ENCODE measurements around the gene KPNB1.

Gene KPNB1

DNA sequence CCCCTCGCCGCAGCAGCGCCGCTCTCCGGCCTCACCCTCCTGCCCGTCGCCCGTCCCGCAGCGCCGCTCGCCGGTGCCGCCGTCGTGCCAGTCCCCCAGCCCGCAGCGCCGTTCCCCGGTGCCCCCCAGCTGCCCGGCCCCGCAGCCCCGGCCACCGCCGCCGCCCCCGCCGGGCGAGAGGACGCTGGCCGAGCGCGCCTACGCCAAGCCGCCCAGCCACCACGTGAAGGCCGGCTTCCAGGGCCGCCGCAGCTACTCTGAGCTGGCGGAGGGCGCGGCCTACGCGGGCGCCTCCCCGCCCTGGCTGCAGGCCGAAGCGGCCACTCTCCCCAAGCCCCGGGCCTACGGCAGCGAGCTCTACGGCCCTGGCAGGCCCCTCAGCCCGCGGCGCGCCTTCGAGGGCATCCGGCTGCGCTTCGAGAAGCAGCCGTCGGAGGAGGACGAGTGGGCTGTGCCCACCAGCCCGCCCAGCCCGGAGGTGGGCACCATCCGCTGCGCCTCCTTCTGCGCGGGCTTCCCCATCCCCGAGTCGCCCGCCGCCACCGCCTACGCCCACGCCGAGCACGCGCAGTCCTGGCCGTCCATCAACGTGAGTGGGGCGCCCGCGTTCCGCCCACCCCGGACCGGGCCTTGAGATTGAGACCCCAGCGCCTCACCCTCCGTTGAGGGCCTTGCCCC lies 59.3 kb downstream of the KPNB1 start:
- no peak for DNase-seq (ENCODE audit: insufficient read length, low spot score)
- FAIRE-seq: no peak

GRCh38 chr17:47709594-47709993 lies 59.9 kb downstream of the KPNB1 start:
- FAIRE-seq: peak; percentile 42

DNA sequence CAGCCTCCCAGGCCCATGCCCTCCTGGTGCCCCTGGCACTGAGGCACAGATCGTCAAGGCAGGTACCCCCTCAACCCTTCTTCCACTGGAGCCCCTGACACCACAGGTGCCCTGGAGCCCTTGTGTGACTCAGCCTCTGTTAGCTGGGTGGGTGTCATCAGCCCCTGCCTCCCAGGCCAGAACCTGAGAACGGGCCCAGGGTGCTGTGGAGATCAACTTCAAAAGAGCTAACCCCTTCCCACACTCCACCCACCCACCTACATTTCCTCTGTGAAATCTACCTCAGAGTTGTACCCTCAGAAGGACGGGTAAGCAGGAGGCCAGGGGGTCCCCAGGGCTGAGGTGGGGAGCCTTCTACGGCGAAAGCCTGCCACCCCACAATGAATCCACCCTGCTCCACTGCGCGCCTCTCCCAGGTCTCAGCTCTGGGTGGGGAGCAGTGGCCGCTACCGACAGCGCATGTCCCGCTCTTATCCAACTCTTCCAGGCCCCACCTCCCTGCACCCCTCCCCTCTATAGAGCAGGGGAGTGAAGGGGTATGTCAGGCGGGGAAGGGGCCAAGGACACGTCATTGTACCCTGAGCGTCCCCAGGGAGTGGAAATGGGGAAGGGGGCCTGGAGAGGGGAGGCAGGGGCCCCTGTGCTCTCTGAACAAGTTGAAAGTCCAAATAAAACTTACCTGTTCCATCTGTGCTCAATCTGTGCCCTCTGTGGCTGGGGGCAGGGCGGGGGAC lies 61.8 kb downstream of the KPNB1 start:
- DNase-seq (ENCODE audit: insufficient read length, low spot score) (no peak), FAIRE-seq (no peak)

More at GRCh38 chr17:47709594-47709993, 59.9 kb downstream of the KPNB1 start:
- DNase-seq (ENCODE audit: insufficient read length, low spot score): no peak

DNA sequence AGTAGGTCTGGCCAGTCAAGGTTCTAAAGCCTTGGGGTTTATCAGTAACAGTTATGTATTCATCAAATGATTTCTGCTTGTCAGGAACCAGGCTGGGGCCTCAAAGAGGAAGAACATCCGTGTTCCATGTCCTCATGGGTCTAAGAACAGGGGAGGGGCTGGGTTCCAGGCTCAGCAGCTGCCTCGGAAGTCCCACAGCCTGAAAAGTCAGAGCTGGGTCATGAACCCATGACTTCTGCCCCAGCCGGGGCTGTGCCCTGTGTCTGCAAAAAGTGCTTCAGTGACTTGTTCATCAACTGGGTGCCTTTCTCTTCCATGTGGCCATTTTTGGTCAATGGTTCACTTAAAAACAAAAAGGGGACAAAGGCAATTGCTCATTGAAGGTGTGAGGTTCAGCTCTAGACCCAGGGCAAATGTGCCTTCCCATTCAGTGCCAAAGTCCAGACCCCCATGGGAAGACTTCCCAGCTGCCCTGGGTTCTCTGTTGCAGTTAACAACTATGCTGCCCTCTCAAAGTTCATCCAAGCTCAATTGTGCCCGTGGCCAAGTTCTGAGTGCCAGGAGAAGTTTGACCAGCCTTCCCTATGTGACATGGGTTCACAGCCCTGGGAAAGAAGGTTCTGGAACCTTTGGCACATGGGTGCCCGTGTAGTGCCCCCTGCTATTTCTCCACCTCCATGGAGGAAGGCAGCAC lies 62.8 kb downstream of the KPNB1 start:
- no peak for DNase-seq (ENCODE audit: insufficient read length, low spot score)

GRCh38 chr17:47713980-47714700 lies 64.4 kb downstream of the KPNB1 start:
- FAIRE-seq: no peak
- DNase-seq (ENCODE audit: insufficient read length, low spot score): no peak

More for the DNA sequence above, 62.8 kb downstream of the KPNB1 start:
- FAIRE-seq: no peak

DNA sequence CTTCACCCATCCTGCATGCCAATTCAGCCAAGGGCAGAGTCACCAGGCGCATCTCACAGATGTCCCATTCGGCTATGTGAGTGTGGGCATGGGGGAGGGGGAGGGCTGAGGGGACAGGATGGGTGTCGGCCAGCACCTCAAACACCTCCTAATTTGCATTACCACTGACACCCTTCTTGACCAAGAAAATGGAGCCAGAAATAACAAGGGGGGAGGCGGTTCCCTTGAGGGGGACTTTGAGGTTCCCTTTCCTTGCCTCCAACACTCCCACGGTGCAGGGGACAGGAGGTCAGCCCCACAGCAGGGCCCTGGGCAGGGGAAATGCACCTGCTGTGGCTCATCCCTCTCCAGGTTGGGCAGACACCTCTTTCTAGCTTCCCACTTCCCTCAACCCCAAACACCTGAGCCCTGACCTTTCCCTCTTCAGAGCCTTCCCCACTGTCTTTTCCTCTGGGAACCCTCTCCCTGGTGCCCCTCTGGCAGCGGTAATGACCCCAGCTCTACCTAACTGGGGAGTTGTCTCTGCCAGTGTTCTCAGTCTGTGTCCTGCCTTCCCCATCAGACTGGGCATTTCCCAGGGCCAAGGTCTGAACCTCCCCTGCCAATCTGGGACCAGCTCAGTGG lies 65.2 kb downstream of the KPNB1 start:
- DNase-seq (ENCODE audit: insufficient read length, low spot score) (no peak), FAIRE-seq (no peak)

DNA sequence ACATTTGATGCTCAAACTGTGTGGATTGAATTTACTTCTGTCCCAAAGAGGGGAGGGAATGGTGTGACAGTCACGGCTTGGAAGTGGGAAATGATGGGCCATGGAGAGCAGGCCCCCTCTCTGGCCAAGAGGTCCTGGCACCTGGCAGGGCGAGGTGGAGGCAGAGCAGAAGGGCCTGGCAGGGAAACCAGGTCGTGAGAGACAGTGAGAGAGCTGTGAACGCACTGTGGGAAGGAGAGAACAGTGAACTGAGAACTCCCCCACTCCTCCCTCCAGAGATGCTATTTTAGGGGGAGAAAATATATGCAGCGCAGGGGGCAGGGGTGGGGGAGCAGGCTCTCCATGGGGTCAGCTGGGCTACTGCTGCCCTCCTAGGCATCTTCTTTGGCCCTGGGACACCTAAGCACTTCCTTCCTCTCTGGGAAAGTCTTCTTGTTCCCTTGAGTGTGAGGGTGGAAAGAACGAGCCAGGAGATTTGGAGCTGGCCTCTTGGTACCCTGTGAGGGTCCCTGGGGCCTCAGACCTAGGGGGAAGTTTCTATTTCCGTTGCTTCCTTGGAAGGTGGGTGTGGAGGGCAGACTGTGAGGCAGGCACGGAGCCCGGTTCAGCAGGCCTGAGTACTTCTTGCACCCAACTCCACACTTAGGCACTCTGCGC lies 66.1 kb downstream of the KPNB1 start:
- DNase-seq (ENCODE audit: insufficient read length, low spot score): no peak
- FAIRE-seq: peak; percentile 46

- DNase-seq (ENCODE audit: insufficient read length, low spot score): no peak
- FAIRE-seq: no peak
These were observed 66.7 kb downstream of the KPNB1 start for GRCh38 chr17:47716375-47716774.

DNA sequence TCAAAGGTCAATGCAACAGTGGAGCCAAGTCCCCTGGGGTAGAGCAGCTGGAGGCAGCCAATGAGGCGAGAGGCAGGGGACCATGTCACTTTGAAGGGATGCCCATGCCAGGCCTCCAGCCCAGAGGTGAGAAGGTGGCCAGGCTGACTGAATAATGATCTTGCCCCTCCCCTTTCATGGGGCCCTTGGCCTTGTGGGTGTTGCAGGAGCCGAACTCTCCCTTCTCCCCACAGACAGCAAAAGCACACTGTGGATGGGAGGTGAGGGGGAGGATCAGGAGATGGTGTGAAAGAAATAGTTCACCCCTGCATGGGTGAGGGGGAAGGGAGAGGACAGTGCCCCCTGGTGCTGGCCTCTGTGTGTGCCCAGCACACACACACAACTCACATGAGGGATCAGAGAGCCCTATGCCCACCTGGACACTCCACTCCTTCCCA lies 67.6 kb downstream of the KPNB1 start:
- DNase-seq (ENCODE audit: insufficient read length, low spot score) (no peak), FAIRE-seq (no peak)

- FAIRE-seq (peak; percentile 80), DNase-seq (ENCODE audit: insufficient read length, low spot score) (no peak)
These were observed 68.4 kb downstream of the KPNB1 start for GRCh38 chr17:47717979-47718621.

GRCh38 chr17:47718634-47719405 lies 69.1 kb downstream of the KPNB1 start:
- no peak for DNase-seq (ENCODE audit: insufficient read length, low spot score)
- peak; percentile 57 for FAIRE-seq

- DNase-seq (ENCODE audit: insufficient read length, low spot score) (peak; percentile 86), FAIRE-seq (peak; percentile 76)
These were observed 69.9 kb downstream of the KPNB1 start for GRCh38 chr17:47719411-47720152.

DNA sequence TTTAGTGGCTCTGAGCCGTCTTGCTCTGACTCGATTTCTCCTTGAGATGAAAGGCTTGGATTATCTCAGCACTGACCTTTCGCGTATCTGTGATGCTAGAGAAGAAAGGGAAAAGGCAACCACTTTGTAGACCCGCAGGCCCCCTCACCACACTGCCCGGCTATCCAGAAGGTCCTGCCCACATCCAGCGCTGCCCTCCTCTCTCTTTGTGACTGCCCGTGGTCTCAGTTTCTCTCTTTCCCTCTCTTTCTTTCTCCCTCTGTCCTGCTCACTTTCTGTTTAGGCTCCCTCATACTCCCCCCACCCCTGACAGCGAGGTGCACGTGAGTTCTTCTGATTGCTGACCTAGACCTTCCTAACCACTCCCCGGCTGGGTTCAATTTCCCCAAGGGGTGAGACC lies 70.5 kb downstream of the KPNB1 start:
- FAIRE-seq (no peak), DNase-seq (ENCODE audit: insufficient read length, low spot score) (no peak)

GRCh38 chr17:47720754-47721533 lies 71.2 kb downstream of the KPNB1 start:
- DNase-seq (ENCODE audit: insufficient read length, low spot score): no peak
- FAIRE-seq: peak; percentile 75

GRCh38 chr17:47721725-47722124 lies 72.0 kb downstream of the KPNB1 start:
- FAIRE-seq: peak; percentile 70

GRCh38 chr17:47724705-47725104 lies 75.0 kb downstream of the KPNB1 start:
- DNase-seq (ENCODE audit: insufficient read length, low spot score): no peak
- FAIRE-seq: no peak

More at GRCh38 chr17:47721725-47722124, 72.0 kb downstream of the KPNB1 start:
- DNase-seq (ENCODE audit: insufficient read length, low spot score): no peak

- DNase-seq (ENCODE audit: insufficient read length, low spot score): no peak
- no peak for FAIRE-seq
These were observed 75.9 kb downstream of the KPNB1 start for GRCh38 chr17:47725446-47726111.
